IPS-15b (cell line): ENCODE measurements around the gene RABGAP1L.
"Not testable (repeated sequence)": the region's sequence is repeated elsewhere in the genome, so short reads cannot be mapped to it uniquely, and the experiment has no call there.

Experiments
- H3K27me3 ChIP-seq: one replicate; pipeline ENCODE4 v1.6.1; 2013; ENCODE audit warnings: low read length; ENCODE audit not compliant: control insufficient read depth, insufficient read depth
- H3K36me3 ChIP-seq: one replicate; pipeline ENCODE4 v1.6.1; 2013; ENCODE audit warnings: low read length; ENCODE audit not compliant: control insufficient read depth, insufficient read depth
- H3K4me1 ChIP-seq: one replicate; pipeline ENCODE4 v1.6.1; 2013; ENCODE audit warnings: mild to moderate bottlenecking, low read length; ENCODE audit not compliant: control insufficient read depth, insufficient read depth
- H3K4me3 ChIP-seq: one replicate; pipeline ENCODE4 v1.5.1; 2013; ENCODE audit warnings: low read depth, low read length
- H3K9ac ChIP-seq: one replicate; pipeline ENCODE4 v1.6.1; 2013; ENCODE audit warnings: low read depth, mild to moderate bottlenecking, low read length
- H3K9me3 ChIP-seq: one replicate; pipeline ENCODE4 v1.6.1; 2013; ENCODE audit warnings: mild to moderate bottlenecking, low read length; ENCODE audit not compliant: control insufficient read depth, insufficient read depth

The RABGAP1L gene

GRCh38 chr1:174159252-174160108 is at the start of gene RABGAP1L:
RABGAP1L (plus strand) TSS chr1:174159520.
- Histone ChIP-seq H3K9ac (peak within 1 kb of the TSS; percentile 86), H3K4me1 (peaks cover 5% of the 10 kb centered on the region), H3K36me3 (no peaks in the 10 kb centered on the region), H3K4me3 (peak within 1 kb of the TSS; percentile 95), H3K27me3 (peaks cover 9% of the 10 kb centered on the region), H3K9me3 (no peaks in the 10 kb centered on the region)

- no peaks in the 10 kb centered on the region for H3K9me3 ChIP-seq
- H3K36me3 ChIP-seq: no peaks in the 10 kb centered on the region
- no peaks in the 10 kb centered on the region for H3K27me3 ChIP-seq
- no peaks in the 10 kb centered on the region for H3K4me1 ChIP-seq
- H3K9ac ChIP-seq: no peak overlapping the region
- H3K4me3 ChIP-seq: no peak overlapping the region
These were observed 49.3 kb upstream of the RABGAP1L start for GRCh38 chr1:174110053-174110452.

DNA sequence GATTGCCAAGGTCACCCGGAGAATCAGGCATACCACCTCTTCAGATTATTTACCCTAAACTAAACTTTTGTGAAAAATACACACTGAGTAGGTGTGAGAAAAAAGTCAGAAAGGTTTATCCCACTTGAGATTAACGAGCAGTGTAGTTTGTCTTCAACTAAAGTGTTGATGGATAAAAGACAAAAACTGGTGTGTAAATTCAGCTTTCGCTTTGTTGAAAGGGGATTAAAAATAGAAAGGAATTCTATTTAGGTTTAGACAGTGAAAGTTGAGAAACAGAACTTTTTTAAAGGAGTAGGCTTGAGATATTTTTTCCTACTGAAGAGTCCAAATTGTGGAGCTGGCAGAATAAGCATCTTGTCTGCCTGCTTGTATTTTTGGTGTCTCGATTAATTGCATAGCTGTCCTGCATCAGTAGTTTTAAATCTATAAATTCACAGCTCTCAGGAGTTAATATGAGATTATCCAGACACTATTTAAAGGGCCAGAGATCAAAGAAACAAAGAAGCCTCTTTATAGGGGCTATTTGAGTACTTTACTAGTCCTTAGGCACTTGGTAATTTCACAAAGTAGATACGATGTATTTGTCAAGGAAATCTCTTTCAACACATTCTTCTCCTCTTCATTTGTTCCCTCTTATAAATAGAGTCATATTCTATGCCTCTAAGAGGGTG is 46.7 kb upstream of the RABGAP1L start:
- Histone ChIP-seq H3K4me3 (no peak overlapping the region), H3K9ac (no peak overlapping the region), H3K9me3 (no peaks in the 10 kb centered on the region), H3K4me1 (no peaks in the 10 kb centered on the region), H3K27me3 (no peaks in the 10 kb centered on the region), H3K36me3 (no peaks in the 10 kb centered on the region)

DNA sequence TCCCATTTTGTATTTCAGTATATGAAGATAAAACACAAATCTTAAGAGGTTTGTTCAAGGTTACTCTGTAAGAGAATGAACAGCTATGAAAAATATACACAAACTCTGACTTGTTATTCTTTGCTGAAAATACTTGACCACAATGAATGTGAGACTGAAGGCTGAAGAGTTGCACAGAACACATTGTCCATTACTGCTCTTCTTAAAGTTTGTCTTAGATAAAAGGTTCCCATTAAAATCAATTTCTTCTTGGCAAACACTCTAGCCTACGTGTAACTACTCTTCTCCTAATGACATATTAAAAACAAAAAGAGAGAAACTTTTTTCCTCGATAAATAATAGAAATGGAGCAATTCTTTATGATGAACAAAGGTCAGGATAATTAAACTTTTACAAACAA is 45.2 kb upstream of the RABGAP1L start:
- Histone ChIP-seq H3K27me3 (no peaks in the 10 kb centered on the region), H3K9ac (no peak overlapping the region), H3K9me3 (no peaks in the 10 kb centered on the region), H3K4me3 (no peak overlapping the region), H3K36me3 (no peaks in the 10 kb centered on the region), H3K4me1 (no peaks in the 10 kb centered on the region)

- no peaks in the 10 kb centered on the region for H3K36me3 ChIP-seq
- H3K9me3 ChIP-seq: no peaks in the 10 kb centered on the region
- H3K9ac ChIP-seq: no peak overlapping the region
- no peak overlapping the region for H3K4me3 ChIP-seq
- no peaks in the 10 kb centered on the region for H3K27me3 ChIP-seq
- no peaks in the 10 kb centered on the region for H3K4me1 ChIP-seq
These were observed 44.4 kb upstream of the RABGAP1L start for GRCh38 chr1:174114788-174115448.

DNA sequence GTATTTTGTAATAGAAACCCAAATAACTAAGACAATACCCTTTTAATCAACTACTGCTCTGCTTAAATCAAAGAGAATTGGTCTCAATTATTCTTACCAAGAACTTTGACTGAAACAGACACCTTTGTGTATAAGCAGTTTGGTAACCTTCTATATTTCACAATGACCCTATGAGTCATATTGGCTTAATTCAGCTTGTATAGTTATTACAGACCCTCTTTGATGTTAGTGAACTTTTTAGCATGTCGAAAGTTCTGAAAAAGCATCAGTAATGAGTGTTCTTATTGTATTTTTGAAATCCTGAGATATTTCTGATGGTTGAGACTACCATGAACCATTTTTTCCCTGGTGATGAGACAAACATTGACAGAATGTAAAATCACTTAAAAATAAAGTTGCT is 43.3 kb upstream of the RABGAP1L start:
- H3K36me3 ChIP-seq: no peaks in the 10 kb centered on the region
- H3K9ac ChIP-seq: no peak overlapping the region
- H3K27me3 ChIP-seq: no peaks in the 10 kb centered on the region
- H3K9me3 ChIP-seq: no peaks in the 10 kb centered on the region
- H3K4me1 ChIP-seq: no peaks in the 10 kb centered on the region
- no peak overlapping the region for H3K4me3 ChIP-seq

DNA sequence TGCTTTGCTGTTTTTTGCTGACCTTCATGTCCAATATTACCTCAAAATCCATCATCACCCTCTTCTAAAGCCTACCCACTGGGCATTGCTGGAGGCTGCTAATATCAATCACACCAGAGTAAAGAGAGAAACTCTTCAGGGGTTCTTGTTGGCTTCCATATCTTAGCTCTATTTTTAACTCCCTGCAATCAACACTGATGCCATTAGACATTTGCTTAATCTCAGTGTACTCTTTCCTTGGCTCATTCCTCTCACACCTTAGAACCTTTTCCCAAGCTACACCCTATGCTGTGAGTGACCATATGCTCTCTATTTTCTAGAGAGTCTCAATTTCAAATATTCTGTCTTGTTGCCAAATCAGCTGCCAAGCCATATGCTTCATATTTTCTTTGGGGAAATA is 40.6 kb upstream of the RABGAP1L start:
- no peaks in the 10 kb centered on the region for H3K4me1 ChIP-seq
- H3K9me3 ChIP-seq: no peaks in the 10 kb centered on the region
- no peaks in the 10 kb centered on the region for H3K27me3 ChIP-seq
- H3K9ac ChIP-seq: no peak overlapping the region
- H3K36me3 ChIP-seq: no peaks in the 10 kb centered on the region
- H3K4me3 ChIP-seq: no peak overlapping the region

GRCh38 chr1:174122318-174122717 is 37.0 kb upstream of the RABGAP1L start:
- H3K9ac ChIP-seq, H3K9me3 ChIP-seq, H3K4me1 ChIP-seq, H3K36me3 ChIP-seq, H3K27me3 ChIP-seq, H3K4me3 ChIP-seq: not testable (repeated sequence)

DNA sequence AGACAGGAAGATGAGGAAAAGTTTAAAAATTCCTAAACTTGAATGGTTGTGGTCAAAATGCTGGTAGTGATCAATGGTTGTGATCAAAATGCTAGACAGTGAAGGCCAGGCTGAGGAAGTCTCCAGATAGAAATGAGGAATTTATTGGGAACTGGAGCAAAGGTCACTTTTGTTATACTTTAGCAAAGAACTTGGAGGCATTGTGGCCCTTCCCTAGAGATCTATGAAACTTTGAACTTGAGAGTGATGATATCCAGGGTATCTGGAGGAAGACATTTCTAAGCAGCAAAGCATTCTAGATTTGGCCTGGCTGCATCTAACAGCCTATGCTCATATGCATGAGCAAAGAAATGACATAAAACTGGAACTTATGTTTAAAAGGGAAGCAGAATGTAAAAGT is 35.5 kb upstream of the RABGAP1L start:
- no peak overlapping the region for H3K4me3 ChIP-seq
- H3K9ac ChIP-seq: no peak overlapping the region
- no peaks in the 10 kb centered on the region for H3K4me1 ChIP-seq
- H3K9me3 ChIP-seq: no peaks in the 10 kb centered on the region
- H3K36me3 ChIP-seq: no peaks in the 10 kb centered on the region
- no peaks in the 10 kb centered on the region for H3K27me3 ChIP-seq

- not testable (repeated sequence) for H3K9ac ChIP-seq, H3K9me3 ChIP-seq, H3K27me3 ChIP-seq, H3K4me1 ChIP-seq, H3K36me3 ChIP-seq, H3K4me3 ChIP-seq
These were observed 32.1 kb upstream of the RABGAP1L start for GRCh38 chr1:174127176-174127575.

DNA sequence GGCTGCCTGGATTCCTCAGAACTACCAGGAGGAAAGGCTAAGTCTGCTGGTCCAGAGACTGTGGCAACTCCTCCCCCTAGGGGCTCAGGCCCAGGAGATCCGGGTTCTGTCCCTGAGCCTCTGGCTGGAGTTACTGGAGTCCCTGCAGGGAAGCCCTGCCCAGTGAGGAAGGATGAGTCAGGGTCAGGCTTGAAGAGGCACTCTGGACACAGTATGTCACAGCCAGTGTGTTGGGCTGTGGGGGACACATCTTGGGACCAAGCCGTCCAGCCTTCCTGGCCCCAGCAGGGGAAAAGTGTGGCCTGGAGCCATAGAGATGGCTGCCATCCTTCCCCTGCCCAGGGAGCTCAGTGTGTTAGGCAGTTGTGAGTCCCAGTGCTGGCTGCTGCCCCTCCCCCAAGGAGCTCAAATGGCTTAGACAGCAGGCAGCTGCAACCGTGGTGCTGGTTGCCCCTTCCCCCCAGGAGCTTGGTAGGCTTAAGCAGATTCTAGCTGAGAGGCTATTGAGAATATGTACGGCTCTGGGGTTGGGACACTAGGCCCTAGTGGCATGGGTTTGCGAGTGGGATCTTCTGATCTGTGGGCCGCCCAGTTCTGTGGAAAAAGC is 28.2 kb upstream of the RABGAP1L start:
- no peak overlapping the region for H3K4me3 ChIP-seq
- H3K9me3 ChIP-seq: no peaks in the 10 kb centered on the region
- no peak overlapping the region for H3K9ac ChIP-seq
- H3K36me3 ChIP-seq: no peaks in the 10 kb centered on the region
- peaks cover 4% of the 10 kb centered on the region for H3K4me1 ChIP-seq
- no peaks in the 10 kb centered on the region for H3K27me3 ChIP-seq
